Measurements from ENCODE around the gene TAOK1. TPM values are rescaled to one million over a fixed set of nuclear protein-coding genes. Genes with fewer than 3 reads are reported as not detected.

TAOK1 gene
- total and polyA plus RNA-seq, 10 of the 15 experiments (the other 5 are each of a cell fraction or from before 2014, with no cell fraction given) = 2.0 to 27.1 (median 11.8) TPM

DNA sequence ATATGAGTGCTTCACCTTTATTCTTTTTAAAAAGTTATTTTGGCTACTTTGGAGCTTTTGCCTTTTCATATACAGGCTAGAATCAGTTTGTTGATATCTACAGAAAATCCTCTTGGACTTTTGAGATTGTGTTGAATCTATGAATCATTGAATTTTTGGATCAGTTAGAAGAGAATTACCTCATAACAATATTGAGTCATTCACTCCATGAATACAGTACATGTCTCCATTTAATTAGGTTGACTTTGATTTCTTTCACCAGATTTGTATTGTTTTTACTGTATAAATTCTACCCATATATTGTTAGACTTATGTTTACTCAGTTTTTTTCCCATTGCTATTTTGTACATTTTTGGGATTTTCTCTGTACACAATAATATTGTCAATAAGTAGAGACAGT is 54.4 kb downstream of the TAOK1 start:
- no peaks in the 10 kb centered on the region for H4K20me1 ChIP-seq (ENCODE audit: control insufficient read depth, insufficient read depth)
- in situ Hi-C loops (cut with MboI) (no loop called here), intact Hi-C loops (cut with micrococcal nuclease; ENCODE audit: unreplicated experiment) (no loop called here)
- no peak overlapping the region for H3K27ac ChIP-seq (ENCODE audit: control insufficient read depth, insufficient read depth)
- FAIRE-seq (no peak), ATAC-seq (no peak), DNase-seq (ENCODE audit: low read depth, low spot score) (no peak)
- POLR2A ChIA-PET = no interaction called here
- H3K9ac ChIP-seq (ENCODE audit: control insufficient read depth, insufficient read depth, low read length) = no peak overlapping the region
- no peak overlapping the region for H3K4me2 ChIP-seq (ENCODE audit: control insufficient read depth, insufficient read depth)
- peaks cover 2 to 6% of the 10 kb centered on the region in 2 experiments; a peak in 2 of 4 replicates for H3K36me3 ChIP-seq (ENCODE audit: control insufficient read depth in 2 of 2, insufficient read depth in 2 of 2, low read length in 1 of 2)
- RAD21 ChIA-PET (ENCODE audit: unreplicated experiment) = no interaction called here
- H3K9me3 ChIP-seq (replicated peaks; ENCODE audit: control insufficient read depth, insufficient read depth, low read length) = no peaks in the 10 kb centered on the region
- no peak overlapping the region for H2AFZ ChIP-seq (ENCODE audit: control insufficient read depth, low read depth, low read length)
- SMC1A ChIA-PET (ENCODE audit: uncharacterized antibody, unreplicated experiment) = no interaction called here
- no TSS peak for BruUV-seq (replicated peaks)
- H3K27me3 ChIP-seq (replicated peaks in 1 of 2; ENCODE audit: control insufficient read depth in 2 of 2, insufficient read depth in 2 of 2, low read length in 1 of 2) = no peaks in the 10 kb centered on the region
- no peaks in the 10 kb centered on the region for H3K4me1 ChIP-seq (ENCODE audit: control insufficient read depth, insufficient read depth, low read length)
- no peak overlapping the region for H3K4me3 ChIP-seq
- CTCF ChIA-PET = interaction anchor here (0.6 to 1.3 kb wide), 2 partner anchors 10 to 323 kb away, joined by 3 read pairs; no protein-coding TSS in a partner anchor
- peaks cover 45% of the 10 kb centered on the region for H3K79me2 ChIP-seq (ENCODE audit: control insufficient read depth, insufficient read depth, low read length)
- TF ChIP-seq SUZ12 (IDR thresholded peaks at IDR 0.05; ENCODE audit: unreplicated experiment) (no peak), EP300 (IDR thresholded peaks at IDR 0.05; ENCODE audit: borderline replicate concordance in 1 of 2, control insufficient read depth in 1 of 2, low read depth in 2 of 2, low read length in 2 of 2) (no peak), STAT3 (IDR thresholded peaks at IDR 0.05; ENCODE audit: low read depth, low read length) (no peak), ZBTB40 (IDR thresholded peaks at IDR 0.05; ENCODE audit: borderline replicate concordance) (no peak), IKZF1 (conservative IDR thresholded peaks at IDR 0.05) (no peak), YBX1 (IDR thresholded peaks at IDR 0.05) (no peak), RBBP5 (conservative IDR thresholded peaks at IDR 0.05) (no peak), ZNF622 (IDR thresholded peaks at IDR 0.05) (no peak), E2F8 (IDR thresholded peaks at IDR 0.05; ENCODE audit: low read depth, partially characterized antibody) (no peak), RCOR1 (conservative IDR thresholded peaks at IDR 0.05; ENCODE audit: low read depth, low read length) (no peak), ETV6 (conservative IDR thresholded peaks at IDR 0.05 in 1 of 2, IDR thresholded peaks at IDR 0.05 in 1 of 2; ENCODE audit: borderline replicate concordance in 1 of 2, low read depth in 1 of 2) (no peak), HDAC2 (IDR thresholded peaks at IDR 0.05) (no peak), RUNX3 (IDR thresholded peaks at IDR 0.05; ENCODE audit: low read length) (no peak), NRF1 (conservative IDR thresholded peaks at IDR 0.05; ENCODE audit: low read depth, low read length) (no peak)
- TF ChIP-seq, protein P1, sequence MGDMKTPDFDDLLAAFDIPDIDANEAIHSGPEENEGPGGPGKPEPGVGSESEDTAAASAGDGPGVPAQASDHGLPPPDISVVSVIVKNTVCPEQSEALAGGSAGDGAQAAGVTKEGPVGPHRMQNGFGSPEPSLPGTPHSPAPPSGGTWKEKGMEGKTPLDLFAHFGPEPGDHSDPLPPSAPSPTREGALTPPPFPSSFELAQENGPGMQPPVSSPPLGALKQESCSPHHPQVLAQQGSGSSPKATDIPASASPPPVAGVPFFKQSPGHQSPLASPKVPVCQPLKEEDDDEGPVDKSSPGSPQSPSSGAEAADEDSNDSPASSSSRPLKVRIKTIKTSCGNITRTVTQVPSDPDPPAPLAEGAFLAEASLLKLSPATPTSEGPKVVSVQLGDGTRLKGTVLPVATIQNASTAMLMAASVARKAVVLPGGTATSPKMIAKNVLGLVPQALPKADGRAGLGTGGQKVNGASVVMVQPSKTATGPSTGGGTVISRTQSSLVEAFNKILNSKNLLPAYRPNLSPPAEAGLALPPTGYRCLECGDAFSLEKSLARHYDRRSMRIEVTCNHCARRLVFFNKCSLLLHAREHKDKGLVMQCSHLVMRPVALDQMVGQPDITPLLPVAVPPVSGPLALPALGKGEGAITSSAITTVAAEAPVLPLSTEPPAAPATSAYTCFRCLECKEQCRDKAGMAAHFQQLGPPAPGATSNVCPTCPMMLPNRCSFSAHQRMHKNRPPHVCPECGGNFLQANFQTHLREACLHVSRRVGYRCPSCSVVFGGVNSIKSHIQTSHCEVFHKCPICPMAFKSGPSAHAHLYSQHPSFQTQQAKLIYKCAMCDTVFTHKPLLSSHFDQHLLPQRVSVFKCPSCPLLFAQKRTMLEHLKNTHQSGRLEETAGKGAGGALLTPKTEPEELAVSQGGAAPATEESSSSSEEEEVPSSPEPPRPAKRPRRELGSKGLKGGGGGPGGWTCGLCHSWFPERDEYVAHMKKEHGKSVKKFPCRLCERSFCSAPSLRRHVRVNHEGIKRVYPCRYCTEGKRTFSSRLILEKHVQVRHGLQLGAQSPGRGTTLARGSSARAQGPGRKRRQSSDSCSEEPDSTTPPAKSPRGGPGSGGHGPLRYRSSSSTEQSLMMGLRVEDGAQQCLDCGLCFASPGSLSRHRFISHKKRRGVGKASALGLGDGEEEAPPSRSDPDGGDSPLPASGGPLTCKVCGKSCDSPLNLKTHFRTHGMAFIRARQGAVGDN (IDR thresholded peaks at IDR 0.05) = no peak

All from GM12878 (cell line).